IPS-18c (cell line): ENCODE measurements around the gene MAP2K4.
"Not testable (repeated sequence)": the region's sequence is repeated elsewhere in the genome, so short reads cannot be mapped to it uniquely, and the experiment has no call there.

Experiments
- H3K4me3 ChIP-seq: 2 replicates; pipeline ENCODE4 v1.7.0; 2013; ENCODE audit warnings: low read depth, mild to moderate bottlenecking, low read length, moderate library complexity; ENCODE audit not compliant: insufficient read depth
- H3K9me3 ChIP-seq: one replicate; pipeline ENCODE4 v1.6.1; 2013; ENCODE audit warnings: mild to moderate bottlenecking, low read length, moderate library complexity; ENCODE audit not compliant: control insufficient read depth, insufficient read depth

The MAP2K4 gene

DNA sequence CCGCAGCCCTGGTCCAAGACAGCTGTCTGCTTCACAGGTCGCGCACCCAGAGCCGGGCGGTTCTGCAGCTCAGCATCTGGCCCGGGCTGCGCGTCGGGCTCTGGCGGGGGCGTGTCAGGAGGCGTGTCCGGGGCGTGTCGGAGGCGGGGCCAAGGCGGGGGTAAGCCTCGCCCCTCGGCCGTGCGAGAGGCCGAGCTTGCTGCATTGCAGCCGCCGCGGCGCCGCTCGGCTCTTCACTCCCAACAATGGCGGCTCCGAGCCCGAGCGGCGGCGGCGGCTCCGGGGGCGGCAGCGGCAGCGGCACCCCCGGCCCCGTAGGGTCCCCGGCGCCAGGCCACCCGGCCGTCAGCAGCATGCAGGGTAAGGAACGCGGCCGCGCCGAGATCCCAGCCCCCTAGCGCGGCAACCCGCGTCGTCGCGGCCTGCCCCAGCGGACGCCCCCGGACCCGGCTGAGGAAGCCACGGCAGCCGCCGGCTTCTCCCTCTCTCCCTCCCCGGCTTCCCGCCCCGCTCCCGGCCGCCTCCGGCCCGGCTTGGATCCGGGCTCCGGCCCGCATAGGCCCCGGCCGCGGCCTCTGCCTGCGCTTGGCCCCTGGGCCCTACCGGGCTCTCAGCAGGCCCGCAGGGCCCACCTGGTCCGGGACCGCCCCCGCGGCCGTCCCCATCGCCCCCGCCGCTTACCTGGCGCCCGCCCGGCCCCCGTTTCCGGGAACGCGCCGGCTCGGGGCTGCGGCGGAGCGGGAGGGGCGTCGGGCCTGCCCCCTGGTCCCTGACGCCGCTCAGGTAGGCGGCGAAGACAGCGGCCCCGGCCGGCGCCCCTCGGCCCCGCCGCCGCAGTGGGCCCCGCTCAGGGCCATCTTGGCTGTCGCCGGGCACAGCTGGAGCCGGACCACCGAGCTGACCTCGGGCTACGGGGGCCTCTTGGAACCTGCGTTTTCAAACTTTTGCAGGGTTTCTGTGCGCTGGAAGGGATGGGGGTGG, at the start of gene MAP2K4:
MAP2K4 (plus strand) TSS at position 236 of the 981 bp plus-strand sequence; CDS start at position 246, 10 bp downstream.
- peak within 1 kb of the TSS; percentile 73 for H3K4me3 ChIP-seq
- H3K9me3 ChIP-seq = no peaks in the 10 kb centered on the region

DNA sequence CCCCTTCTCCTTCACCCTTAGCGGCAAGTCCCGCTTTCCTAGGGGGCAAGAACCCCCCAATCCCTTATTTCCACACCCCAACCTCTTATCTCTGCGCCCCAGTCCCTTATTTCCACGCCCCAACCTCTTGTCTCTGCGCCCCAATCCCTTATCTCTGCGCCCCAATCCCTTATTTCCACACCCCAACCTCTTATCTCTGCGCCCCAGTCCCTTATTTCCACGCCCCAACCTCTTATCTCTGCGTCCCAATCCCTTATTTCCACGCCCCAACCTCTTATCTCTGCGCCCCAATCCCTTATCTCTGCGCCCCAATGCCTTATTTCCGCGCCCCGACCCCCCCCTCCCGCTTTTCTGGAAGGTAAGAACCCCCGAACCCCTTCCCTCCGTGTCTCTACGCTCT, 47.9 kb upstream of the MAP2K4 start:
- H3K4me3 ChIP-seq = not testable (repeated sequence)

GRCh38 chr17:11979795-11980194, 40.9 kb upstream of the MAP2K4 start:
- no peaks in the 10 kb centered on the region for H3K9me3 ChIP-seq
- H3K4me3 ChIP-seq = no peak overlapping the region

More for the DNA sequence above, 47.9 kb upstream of the MAP2K4 start:
- H3K9me3 ChIP-seq = not testable (repeated sequence)

DNA sequence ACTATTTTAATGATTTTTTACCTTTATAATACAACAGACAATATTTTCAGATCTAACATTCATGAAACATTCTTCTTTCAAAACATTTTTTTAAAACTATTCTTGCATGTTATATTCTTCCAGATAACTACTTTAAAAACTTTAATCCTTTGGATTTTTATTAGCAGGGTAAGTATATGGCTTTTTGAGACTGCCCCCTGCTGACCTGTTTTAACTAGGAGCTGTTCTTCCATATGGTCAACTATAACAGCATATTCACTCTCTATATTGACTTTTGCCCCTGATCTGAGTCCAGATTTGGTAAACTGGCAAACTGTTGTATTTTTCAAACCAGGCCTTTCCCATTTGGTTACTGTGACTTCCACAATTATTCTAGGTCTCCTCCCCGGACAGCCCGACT, 39.9 kb upstream of the MAP2K4 start:
- Histone ChIP-seq H3K4me3 (no peak overlapping the region), H3K9me3 (no peaks in the 10 kb centered on the region)

DNA sequence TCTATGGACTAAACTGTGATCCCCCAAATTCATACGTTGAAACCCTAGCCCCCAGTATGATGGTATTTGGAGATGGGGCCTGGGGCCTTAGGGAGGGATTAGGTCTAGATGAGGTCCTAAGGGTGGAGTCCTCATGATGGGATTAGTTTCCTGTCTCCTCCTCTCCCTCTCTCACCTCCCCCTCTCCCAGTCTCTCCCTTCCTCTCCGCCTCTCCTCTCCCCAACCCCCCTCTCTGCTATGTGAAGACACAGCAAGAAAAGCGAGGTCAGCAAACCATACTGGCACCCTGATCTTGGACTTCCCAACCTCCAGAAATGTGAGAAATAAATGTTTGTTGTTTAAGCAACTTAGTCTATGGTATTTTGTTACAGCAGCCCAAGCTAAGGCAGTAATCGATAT, 38.8 kb upstream of the MAP2K4 start:
- H3K9me3 ChIP-seq = no peaks in the 10 kb centered on the region
- H3K4me3 ChIP-seq = no peak overlapping the region

- Histone ChIP-seq H3K9me3 (no peaks in the 10 kb centered on the region), H3K4me3 (no peak overlapping the region)
Observed at GRCh38 chr17:11986179-11986941, 34.3 kb upstream of the MAP2K4 start.

DNA sequence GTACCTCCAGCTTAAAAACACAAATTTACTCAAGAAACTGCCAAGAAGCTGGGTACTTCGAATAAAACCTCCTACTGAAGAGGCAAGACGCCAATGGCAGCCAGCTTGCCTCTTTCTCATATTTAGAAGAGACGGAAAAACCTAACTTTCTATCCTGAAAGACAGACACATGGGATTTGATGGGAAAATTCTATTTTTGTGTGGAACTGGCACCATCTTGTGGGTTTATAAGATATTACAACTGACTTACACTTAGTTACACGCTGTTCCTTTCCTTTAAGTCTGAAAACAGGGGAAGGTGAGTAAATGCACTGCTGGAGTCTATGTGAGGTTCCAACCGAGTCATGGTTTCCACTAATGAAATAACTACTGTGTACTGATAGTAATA, 33.7 kb upstream of the MAP2K4 start:
- Histone ChIP-seq H3K9me3 (no peaks in the 10 kb centered on the region), H3K4me3 (no peak overlapping the region)

DNA sequence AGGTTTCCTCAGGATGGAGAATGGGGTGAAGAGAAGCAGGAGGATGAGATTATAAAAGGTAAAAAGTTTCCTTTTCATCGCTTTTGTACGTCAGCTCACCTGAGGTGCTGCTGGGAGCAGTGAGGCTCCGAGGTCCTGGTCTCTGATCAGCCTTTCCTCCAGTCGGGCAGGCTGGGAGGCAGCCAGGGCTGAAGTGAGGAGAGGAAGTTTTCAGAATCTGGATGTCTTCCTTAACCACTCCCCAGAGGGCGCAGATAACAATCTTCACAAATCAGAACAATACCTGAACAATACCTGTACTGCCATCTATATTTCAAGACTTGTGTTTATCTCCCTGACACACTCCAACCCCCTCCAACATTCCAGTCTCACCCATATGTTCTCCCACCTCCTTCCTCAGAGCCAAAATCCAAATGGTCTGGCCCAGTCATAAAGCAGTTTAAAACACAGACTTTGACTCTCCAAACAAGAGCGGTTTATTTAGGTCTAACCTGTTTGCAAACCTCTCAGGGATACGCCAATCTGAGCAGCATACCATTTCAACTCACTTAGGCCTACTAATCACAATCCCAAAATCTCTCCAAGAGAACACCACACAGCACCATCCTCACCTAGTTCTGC, 30.2 kb upstream of the MAP2K4 start:
- Histone ChIP-seq H3K9me3 (no peaks in the 10 kb centered on the region), H3K4me3 (no peak overlapping the region)

DNA sequence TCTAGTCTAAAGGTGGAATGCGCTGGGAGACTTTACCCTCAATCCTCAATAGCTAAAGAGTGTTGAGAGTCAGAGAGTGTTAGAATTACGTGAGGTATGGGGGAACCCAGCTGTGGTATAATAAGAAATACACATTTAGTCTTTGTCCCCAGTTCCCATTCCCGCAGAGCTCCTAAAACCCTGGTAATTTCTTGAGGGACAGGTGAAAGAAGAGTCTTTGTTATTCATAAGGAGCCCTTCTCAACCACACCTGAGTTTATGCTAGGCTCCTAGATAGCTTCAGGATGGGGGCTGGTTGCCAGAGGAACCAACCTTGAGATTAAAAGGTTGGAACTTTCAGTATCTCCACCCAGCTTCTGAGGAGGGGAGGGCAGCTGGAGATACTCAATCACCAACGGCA, 29.2 kb upstream of the MAP2K4 start:
- H3K4me3 ChIP-seq = no peak overlapping the region
- no peaks in the 10 kb centered on the region for H3K9me3 ChIP-seq

DNA sequence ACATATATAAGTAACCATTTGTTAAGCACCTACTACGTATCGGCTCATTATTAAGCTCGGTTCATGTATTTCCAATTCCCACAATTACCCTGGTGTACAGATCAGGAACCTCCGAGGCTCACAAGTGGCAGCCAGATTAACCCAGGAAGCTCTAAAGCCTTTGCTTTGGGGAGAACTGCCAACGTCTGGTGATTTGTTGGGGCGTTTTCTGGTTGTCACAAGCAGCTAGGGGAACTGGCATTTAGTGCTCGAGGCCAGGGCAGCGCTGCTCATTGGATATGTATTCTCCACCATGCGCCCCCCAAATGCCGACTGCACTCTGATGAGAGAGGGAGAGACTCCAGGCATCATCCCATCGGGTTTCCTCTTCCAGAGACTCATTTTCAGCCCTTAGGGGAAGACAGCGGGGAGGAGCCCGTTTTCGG, 23.9 kb upstream of the MAP2K4 start:
- Histone ChIP-seq H3K4me3 (peak overlapping the region; percentile 88), H3K9me3 (no peaks in the 10 kb centered on the region)

- H3K4me3 ChIP-seq = peak within 1 kb of the TSS; percentile 88
- H3K9me3 ChIP-seq = no peaks in the 10 kb centered on the region
Observed at GRCh38 chr17:11997147-11997971, 23.3 kb upstream of the MAP2K4 start, which contains the start of gene ZNF18. TSS of gene ZNF18 (minus strand) at chr17:11997475. CDS start at chr17:11992829, 4,646 bp downstream.

- H3K9me3 ChIP-seq = no peaks in the 10 kb centered on the region
- H3K4me3 ChIP-seq = peak overlapping the region; percentile 61
Observed at GRCh38 chr17:11997972-11998233, 22.8 kb upstream of the MAP2K4 start.

DNA sequence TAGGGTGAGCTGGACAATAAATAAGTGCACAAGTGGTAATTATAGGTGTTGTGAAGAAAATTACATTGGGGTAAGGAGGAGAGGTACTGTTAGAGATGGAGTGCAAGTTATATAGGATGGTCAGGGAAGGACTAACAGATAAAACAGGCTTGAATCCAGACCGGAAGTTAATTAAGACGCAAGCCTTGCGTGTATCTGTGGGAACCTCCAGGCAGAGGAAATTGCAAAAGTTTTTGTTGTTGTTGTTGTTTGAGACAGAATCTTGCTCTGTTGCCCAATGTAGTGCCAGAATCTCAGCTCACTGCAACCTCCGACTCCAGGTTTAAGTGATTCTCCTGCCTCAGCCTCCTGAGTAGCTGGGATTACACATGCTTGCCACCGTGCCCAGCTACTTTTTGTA, 21.0 kb upstream of the MAP2K4 start:
- H3K9me3 ChIP-seq = no peaks in the 10 kb centered on the region

GRCh38 chr17:12007466-12007865, 13.2 kb upstream of the MAP2K4 start:
- H3K4me3 ChIP-seq = no peak overlapping the region
- H3K9me3 ChIP-seq = no peaks in the 10 kb centered on the region

More for the DNA sequence above, 21.0 kb upstream of the MAP2K4 start:
- no peak overlapping the region for H3K4me3 ChIP-seq

DNA sequence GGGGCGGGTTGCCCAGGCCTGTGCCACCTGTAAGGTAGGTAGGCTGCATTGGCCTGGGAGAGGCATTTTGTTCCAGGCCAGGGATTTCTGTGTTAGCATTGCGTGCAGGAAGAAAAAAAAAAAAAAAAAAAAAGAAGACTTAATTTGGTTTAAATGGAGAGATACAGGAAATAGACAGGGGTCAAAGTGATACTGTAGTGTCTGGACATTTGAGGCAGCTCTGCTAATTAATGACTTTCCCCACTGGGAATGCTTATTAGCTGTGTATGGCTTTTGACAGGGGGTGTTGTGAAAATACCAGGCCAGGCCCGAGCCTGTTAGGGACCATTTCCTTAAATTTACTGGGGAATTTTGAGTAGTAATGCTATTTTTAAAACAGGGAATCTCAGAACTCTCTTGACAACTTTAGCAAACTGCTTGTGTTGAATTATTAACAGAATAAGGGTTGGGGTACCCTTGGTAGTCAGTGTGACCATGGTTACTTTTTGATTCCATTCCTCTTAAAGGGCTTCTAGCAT, 1.0 kb downstream of the MAP2K4 start:
- H3K9me3 ChIP-seq = no peaks in the 10 kb centered on the region
- peak overlapping the region; percentile 73 for H3K4me3 ChIP-seq

GRCh38 chr17:12022310-12022709, 1.6 kb downstream of the MAP2K4 start:
- H3K4me3 ChIP-seq = no peak overlapping the region

DNA sequence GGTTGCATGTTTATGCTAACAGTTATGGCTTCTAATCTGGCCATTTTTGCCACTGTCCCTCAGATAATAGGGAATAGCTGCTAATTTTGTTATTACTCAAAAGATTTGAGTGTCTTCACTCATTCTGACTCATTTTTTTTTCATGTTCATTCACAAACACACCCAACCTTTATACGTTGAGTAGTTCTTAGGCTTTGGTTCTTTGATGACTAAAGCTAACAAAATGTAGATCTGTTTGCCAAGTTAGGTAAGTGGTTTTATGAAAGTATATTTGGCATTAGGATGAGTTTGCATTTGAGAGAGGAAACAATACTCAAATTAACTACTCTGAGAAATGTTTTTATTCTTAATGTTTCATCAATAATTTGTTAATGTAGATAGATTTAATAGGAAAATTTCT, 3.6 kb downstream of the MAP2K4 start:
- H3K4me3 ChIP-seq = no peak overlapping the region
- H3K9me3 ChIP-seq = no peaks in the 10 kb centered on the region

More at GRCh38 chr17:12022310-12022709, 1.6 kb downstream of the MAP2K4 start:
- no peaks in the 10 kb centered on the region for H3K9me3 ChIP-seq
